ENCODE data around the gene IGFALS.

IGFALS gene

DNA sequence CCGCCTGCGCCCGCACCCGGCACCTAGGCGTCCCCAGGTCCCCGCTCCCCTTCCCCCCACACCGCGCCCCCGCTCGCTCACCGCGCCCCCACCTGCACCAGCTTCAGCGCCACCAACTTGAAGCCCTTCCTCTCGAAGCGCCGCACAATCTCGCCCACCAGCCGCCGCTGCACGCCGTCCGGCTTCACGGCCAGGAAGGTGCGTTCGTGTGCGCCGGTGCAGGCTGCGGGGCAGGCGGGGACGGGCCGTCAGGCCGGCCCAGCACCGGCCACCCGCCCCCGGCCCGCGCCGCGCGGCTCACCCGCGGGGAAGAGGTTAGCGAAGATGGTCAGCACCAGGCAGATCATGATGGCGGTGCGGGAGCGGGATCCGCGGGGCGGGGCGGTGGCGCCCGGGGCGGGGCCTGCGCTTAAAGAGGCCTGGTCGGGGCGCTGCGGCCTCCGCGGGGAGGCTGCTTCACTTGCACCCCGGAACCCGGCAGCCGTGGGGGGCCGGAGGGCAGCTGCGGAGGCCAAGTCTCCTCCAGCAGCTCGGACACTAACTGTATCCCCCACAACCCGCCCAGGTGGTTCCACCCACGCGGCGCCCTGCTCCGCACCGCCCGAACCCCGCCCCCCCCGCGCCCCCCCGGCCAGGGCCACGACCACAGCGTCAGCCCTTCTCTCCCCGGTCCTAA lies 22.2 kb downstream of the IGFALS start, which contains the start of gene NME3:
TSS of gene NME3 (minus strand) at position 356 of the 676 bp plus-strand sequence. CDS start at position 347, 9 bp downstream.
- TF ChIP-seq, protein P1, sequence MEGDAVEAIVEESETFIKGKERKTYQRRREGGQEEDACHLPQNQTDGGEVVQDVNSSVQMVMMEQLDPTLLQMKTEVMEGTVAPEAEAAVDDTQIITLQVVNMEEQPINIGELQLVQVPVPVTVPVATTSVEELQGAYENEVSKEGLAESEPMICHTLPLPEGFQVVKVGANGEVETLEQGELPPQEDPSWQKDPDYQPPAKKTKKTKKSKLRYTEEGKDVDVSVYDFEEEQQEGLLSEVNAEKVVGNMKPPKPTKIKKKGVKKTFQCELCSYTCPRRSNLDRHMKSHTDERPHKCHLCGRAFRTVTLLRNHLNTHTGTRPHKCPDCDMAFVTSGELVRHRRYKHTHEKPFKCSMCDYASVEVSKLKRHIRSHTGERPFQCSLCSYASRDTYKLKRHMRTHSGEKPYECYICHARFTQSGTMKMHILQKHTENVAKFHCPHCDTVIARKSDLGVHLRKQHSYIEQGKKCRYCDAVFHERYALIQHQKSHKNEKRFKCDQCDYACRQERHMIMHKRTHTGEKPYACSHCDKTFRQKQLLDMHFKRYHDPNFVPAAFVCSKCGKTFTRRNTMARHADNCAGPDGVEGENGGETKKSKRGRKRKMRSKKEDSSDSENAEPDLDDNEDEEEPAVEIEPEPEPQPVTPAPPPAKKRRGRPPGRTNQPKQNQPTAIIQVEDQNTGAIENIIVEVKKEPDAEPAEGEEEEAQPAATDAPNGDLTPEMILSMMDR (IDR thresholded peaks at IDR 0.05; ENCODE audit: low read depth, low read length), result no peak
- no peak for DNase-seq (ENCODE audit: extremely low read depth, low read depth)

DNA sequence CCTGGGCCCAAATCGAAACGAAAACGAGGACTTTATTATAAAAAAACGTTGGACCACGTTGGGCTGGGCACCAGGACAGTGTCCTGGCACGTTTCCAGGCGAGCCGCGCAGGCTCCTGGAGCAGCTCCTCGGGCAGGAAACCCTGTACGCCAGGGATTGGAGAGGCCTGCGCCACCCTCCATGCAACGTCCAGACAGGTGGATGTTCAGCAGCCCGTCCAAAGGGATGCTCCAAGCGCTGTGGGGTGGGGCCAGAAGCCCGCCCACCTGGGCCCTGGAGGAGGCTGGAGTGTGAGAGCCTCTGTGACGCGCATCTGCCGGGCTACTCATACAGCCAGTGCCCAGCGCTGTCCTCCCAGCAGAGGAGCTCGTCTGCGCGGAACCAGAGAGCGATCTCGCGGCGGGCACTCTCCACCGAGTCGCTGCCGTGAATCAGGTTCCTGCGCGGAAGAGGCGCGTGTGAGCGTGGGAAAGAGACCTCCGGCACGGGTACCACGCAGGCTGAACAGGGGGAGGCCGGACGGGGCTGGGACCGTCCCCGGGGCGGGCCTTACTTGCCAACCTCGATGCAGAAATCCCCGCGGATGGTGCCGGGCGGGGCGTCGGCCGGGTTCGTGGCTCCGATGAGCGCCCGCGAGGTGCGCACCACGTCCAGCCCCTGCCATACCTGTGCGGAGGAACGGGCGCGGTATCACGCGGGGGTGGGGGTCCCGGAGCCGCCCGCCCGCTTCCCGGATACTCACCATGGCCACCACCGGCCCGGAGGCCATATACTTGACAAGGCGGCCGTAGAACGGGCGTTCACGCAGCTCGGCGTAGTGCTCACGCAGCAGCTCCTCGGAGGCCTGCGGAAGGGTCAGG lies 22.9 kb downstream of the IGFALS start:
- DNase-seq (ENCODE audit: extremely low read depth, low read depth), result no peak
- TF ChIP-seq, protein P1 (IDR thresholded peaks at IDR 0.05; ENCODE audit: low read depth, low read length), result no peak

DNA sequence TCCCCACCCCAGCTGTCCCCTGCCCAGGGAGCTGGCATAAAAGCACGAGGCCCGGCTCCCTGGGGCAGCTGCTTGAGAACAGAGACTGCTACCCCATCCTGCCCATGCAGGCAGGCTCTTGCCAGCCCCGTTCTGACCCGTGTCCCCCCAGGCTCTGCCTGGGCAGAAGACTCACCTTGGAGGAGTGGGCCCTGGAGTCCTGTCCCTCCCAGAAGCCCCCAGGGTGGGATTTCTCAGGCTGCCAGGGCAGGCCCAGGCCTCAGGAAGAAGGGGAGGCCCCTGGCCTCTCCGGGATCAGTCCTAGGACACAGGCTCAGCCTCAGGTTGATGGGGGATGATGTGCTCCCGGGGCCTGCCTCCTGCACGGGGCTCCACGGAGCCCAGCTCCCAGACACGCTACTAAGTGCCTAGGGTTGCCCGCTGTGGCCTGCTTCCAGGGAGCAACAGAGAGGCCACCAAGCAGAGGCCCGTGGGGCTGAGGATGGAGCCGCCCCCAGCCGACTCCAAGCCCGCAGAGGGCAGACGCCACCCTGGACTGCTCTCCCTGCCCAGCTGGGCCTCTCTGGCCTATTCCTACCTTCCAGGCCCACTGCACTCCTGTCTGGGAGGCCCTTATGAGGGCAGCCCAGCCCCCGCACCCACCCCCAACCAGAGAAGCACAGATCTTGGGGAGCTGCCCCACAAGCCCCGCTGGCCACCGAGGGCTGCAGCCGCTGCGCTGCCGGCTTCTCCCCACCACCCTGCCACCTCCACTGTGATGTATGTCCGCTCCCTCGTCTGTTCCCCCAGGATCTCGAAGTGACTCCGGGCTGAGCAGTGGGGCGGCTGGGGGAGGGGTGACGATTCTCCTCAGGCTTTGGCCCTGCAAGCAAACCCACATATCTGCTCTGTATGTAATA lies 23.9 kb downstream of the IGFALS start:
- DNase-seq (ENCODE audit: extremely low read depth, low read depth), result no peak
- TF ChIP-seq, protein P1 (IDR thresholded peaks at IDR 0.05; ENCODE audit: low read depth, low read length), result no peak

DNA sequence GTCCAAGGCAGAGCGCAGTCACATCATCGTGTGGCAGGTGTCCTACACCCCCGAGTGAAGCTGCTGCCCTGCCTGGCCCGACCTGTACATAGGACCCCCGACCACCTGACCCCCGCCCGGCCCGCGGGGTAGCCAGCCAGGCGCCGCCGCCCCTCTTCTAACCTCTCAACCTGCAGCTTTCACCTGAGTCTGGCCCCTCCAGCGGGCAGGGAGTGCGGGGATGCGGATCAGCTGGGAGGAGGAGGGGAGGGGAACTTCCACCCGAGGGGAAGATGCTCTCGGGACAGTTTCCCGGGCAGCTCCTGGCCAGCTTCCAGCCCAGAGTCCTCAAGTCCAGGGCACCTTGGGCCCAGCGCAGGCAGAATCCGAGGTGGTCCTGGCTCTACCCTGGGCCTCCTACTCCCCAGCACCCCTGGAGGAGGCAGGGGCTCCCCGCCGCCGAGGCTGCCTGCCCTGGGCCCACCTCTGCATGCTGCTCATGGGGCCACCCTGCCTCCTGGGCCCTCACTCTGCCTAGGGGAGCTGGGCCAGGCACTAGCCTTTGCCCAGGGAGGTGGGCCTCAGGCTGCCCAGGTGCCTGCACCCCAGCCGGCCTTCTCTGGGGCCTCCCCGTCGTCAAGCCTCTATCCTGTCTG lies 24.6 kb downstream of the IGFALS start:
- no peak for DNase-seq (ENCODE audit: extremely low read depth, low read depth)
- TF ChIP-seq, protein P1 (IDR thresholded peaks at IDR 0.05; ENCODE audit: low read depth, low read length), result no peak

DNA sequence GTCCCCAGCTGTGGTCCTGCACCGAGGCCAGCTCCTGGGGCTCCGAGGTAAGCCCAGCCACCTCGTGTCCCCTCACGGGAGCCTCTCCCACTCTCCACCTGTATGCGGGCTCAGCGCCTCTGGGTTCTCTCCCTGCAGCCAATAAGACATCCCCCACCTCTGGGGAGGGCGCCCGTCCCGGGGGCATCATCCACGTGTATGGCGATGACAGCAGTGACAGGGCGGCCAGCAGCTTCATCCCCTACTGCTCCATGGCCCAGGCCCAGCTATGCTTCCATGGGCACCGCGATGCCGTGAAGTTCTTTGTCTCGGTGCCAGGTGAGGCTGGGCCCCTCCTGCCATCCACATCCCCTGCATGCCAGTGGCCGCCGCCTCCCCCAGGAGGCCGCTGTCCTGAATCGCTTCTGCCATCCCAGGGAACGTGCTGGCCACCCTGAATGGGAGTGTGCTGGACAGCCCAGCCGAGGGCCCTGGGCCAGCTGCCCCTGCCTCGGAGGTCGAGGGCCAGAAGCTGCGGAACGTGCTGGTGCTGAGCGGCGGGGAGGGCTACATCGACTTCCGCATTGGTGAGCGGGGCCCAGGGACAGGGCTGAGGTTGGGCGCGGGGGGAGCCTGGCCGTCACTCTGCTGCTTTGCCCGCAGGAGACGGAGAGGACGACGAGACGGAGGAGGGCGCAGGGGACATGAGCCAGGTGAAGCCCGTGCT lies 25.3 kb downstream of the IGFALS start:
- no peak for DNase-seq (ENCODE audit: extremely low read depth, low read depth)
- TF ChIP-seq, protein P1 (IDR thresholded peaks at IDR 0.05; ENCODE audit: low read depth, low read length), result no peak

All from AG09319 (cell line).